ENCODE measurements around the gene RTN4.

DNA sequence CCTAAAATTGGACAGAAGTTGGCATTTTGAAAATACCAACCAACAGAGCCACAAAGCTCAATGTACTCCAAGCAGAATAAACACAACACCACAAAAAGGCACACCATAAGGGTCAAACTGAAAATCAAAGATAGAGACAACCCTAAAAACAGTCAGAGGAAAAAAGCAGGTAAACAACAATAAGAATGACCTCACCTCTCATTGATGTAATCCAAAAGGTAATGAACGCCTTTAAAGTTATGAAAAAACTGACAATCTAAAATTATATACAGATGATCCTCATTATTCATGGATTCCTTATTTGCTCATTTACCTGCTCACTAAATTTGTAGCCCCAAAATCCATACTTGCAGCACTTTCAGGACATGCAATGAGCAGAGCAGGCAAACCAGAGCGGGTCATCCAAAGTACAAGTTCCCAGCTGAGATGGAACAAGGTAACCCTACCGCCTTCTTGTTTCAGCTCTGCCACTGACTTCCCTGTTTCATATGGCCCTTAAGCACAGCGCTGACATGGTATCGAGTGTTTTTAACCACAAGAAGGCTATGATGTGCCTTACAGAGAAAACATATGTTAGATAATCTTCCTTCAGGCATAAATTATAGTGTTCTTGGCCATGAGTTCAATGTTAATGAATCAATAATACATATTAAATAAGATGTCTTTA is 17.0 kb downstream of the RTN4 start:
- no peak for TF ChIP-seq POLR2A (IDR thresholded peaks at IDR 0.05; ENCODE audit: low read depth, low read length)
- TF ChIP-seq CTCF (conservative IDR thresholded peaks at IDR 0.05; ENCODE audit: low read depth, low read length), result no peak
- TF ChIP-seq MAFK (IDR thresholded peaks at IDR 0.05; ENCODE audit: low read depth, low read length), result no peak
- TF ChIP-seq NFE2L2 (IDR thresholded peaks at IDR 0.05; ENCODE audit: low read depth, low read length), result no peak
- TF ChIP-seq, protein P1, sequence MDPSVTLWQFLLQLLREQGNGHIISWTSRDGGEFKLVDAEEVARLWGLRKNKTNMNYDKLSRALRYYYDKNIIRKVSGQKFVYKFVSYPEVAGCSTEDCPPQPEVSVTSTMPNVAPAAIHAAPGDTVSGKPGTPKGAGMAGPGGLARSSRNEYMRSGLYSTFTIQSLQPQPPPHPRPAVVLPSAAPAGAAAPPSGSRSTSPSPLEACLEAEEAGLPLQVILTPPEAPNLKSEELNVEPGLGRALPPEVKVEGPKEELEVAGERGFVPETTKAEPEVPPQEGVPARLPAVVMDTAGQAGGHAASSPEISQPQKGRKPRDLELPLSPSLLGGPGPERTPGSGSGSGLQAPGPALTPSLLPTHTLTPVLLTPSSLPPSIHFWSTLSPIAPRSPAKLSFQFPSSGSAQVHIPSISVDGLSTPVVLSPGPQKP (IDR thresholded peaks at IDR 0.05; ENCODE audit: borderline replicate concordance, low read depth, low read length), result no peak
- TF ChIP-seq USF2 (IDR thresholded peaks at IDR 0.05; ENCODE audit: low read depth, low read length), result no peak
- TF ChIP-seq RCOR1 (IDR thresholded peaks at IDR 0.05; ENCODE audit: insufficient replicate concordance, low read length), result no peak
- TF ChIP-seq RAD21 (IDR thresholded peaks at IDR 0.05; ENCODE audit: low read length), result no peak
- no peak for TF ChIP-seq CEBPB (IDR thresholded peaks at IDR 0.05; ENCODE audit: low read depth, low read length)
- no peak for TF ChIP-seq MXI1 (IDR thresholded peaks at IDR 0.05; ENCODE audit: borderline replicate concordance, low read depth, low read length)
- TF ChIP-seq SMC3 (IDR thresholded peaks at IDR 0.05; ENCODE audit: low read depth, low read length), result no peak
